Measurements from ENCODE around the gene SUB1.

Gene SUB1

DNA sequence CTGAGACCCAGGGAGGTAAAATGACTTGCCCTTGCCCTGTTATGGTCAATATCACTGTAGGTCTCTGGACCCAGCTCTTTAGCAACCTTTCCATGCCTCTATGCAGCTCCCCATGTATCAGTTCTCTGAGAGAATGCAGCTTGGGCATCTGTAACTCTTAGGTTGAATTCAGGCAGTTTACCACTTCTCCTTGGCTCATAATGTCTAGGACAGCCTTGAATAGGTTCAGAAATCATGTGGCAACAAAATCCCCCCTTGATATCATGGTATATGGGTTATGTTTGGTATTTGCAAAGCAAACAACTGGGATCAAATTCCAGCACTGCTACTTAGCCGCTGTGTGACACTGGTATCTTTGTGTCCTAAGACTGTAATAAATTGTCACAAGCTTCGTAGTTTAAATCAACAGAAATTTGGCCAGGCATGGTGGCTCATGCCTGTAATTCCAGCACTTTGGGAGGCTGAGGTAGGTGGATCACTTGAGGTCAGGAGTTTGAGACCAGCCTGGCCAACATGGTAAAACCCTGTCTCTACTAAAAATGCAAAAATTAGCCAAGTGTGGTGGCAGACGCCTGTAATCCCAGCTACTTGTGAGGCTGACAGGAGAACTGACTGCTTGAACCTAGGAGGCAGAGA, 10.7 kb upstream of the SUB1 start:
- no peak overlapping the region for H3K4me3 ChIP-seq (ENCODE audit: low read depth, low read length)
- H3K27me3 ChIP-seq: no peaks in the 10 kb centered on the region
- H3K4me1 ChIP-seq: no peaks in the 10 kb centered on the region
- TF ChIP-seq, protein P1, sequence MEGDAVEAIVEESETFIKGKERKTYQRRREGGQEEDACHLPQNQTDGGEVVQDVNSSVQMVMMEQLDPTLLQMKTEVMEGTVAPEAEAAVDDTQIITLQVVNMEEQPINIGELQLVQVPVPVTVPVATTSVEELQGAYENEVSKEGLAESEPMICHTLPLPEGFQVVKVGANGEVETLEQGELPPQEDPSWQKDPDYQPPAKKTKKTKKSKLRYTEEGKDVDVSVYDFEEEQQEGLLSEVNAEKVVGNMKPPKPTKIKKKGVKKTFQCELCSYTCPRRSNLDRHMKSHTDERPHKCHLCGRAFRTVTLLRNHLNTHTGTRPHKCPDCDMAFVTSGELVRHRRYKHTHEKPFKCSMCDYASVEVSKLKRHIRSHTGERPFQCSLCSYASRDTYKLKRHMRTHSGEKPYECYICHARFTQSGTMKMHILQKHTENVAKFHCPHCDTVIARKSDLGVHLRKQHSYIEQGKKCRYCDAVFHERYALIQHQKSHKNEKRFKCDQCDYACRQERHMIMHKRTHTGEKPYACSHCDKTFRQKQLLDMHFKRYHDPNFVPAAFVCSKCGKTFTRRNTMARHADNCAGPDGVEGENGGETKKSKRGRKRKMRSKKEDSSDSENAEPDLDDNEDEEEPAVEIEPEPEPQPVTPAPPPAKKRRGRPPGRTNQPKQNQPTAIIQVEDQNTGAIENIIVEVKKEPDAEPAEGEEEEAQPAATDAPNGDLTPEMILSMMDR (IDR thresholded peaks at IDR 0.05; ENCODE audit: low read depth, low read length): no peak
- no peaks in the 10 kb centered on the region for H3K36me3 ChIP-seq
- DNase-seq: no peak
- H3K9me3 ChIP-seq: no peaks in the 10 kb centered on the region

DNA sequence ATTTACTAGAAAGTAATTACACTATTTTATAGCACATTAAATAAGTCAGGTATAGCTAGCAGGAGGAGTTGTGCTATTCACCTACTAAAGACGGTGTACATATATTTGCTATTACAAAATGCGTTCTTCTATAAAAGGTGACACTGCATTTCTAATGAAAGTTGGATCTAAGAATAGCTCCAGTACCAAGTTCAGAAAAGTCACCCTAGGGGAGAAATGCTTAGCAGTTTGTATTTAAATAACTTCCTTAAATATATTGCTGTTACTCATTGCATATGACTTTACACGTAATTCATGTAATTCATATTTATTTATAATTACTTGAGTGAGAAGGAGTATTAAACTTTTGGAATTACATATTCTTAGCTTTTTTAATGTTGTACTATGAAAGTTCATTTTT, 7.0 kb upstream of the SUB1 start:
- Histone ChIP-seq H3K36me3 (no peaks in the 10 kb centered on the region), H3K9me3 (no peaks in the 10 kb centered on the region), H3K4me3 (ENCODE audit: low read depth, low read length) (no peak overlapping the region), H3K4me1 (no peaks in the 10 kb centered on the region), H3K27me3 (no peaks in the 10 kb centered on the region)
- TF ChIP-seq, protein P1 (IDR thresholded peaks at IDR 0.05; ENCODE audit: low read depth, low read length): no peak
- DNase-seq: no peak

DNA sequence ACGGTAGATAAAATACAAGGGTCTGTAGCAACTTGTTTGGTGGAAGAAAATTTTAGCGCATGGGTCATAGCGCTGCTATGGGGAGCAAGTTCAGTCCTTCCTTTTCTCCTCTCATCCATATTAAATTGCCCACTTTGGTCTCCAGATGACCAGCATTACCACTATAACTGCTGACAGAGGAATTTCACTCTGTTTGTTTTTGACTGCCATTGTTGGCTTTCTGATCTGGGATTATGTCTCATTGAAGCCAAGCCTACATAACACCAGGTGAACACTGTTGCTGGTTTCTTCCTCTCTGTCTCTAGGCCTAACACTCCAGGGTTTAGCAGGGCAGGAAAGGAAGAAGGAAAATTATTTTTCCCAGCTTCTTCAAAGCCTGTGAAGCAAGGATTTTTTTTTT, 6.6 kb upstream of the SUB1 start:
- H3K4me1 ChIP-seq: no peaks in the 10 kb centered on the region
- H3K27me3 ChIP-seq: no peaks in the 10 kb centered on the region
- TF ChIP-seq, protein P1 (IDR thresholded peaks at IDR 0.05; ENCODE audit: low read depth, low read length): no peak
- no peaks in the 10 kb centered on the region for H3K36me3 ChIP-seq
- DNase-seq: no peak
- H3K9me3 ChIP-seq: no peaks in the 10 kb centered on the region
- no peak overlapping the region for H3K4me3 ChIP-seq (ENCODE audit: low read depth, low read length)

DNA sequence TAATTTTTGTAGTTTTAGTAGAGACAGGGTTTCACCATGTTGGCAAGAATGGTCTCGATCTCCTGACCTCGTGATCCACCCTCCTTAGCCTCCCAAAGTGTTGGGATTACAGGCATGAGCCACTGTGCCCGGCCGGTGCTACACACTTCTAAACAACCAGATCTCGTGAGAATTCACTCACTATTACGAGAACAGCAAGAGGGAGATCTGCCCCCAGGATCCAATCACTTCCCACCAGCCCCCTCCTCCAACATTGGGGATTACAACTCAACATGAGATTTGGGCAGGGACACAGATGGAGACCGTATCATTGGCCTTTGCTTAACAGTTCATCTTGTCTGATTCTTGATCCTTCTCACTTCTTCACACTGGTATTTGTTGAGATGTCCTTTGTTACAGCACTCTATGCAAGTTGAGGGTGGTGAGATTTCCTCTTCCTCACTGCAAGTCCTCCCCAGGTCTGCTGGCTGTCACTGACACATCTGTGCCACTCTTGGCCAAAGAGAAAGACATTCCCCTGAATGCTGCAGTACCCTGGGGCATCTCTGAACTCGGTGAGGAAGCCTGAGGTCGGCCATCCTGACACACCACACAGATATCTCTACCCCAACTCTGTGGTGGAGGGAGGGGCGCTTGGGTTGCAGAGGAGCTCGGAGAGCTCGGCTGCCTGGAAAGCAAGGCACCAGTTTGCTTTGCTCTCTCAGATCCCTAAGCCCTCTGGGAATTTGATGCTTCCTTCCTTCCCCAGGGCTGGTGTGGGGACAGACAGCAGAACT, 4.2 kb upstream of the SUB1 start:
- no peaks in the 10 kb centered on the region for H3K9me3 ChIP-seq
- no peak overlapping the region for H3K4me3 ChIP-seq (ENCODE audit: low read depth, low read length)
- no peaks in the 10 kb centered on the region for H3K36me3 ChIP-seq
- H3K27me3 ChIP-seq: no peaks in the 10 kb centered on the region
- TF ChIP-seq, protein P1 (IDR thresholded peaks at IDR 0.05; ENCODE audit: low read depth, low read length): no peak
- DNase-seq: no peak
- H3K4me1 ChIP-seq: no peaks in the 10 kb centered on the region

DNA sequence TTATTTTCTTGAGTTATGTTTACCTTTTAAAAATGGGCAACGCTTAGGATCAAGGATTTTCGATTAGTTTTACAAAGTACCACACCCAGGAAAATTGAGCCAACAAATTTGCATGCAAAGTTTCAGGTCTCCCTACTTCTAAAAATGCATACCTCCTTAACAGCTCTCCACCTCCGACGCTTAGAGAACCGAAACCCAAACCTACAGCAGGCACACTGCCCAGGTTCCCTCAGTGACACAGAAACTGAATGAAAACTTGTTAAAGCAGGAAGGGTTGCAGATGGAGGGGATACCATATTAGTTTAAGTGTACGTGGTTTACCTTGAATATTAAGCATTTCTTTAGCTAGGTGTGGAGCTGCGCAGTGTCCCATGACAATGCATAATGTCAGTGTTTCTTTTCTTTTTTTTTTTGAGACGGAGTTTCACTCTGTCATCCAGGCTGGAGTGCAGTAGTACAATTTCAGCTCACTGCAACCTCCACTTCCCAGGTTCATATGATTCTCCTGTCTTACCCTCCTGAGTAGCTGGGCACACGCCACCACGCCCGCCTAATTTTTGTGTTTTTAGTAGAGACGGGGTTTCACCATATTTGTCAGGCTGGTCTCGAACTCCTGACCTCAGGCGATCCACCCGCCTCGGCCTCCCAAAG, 1.6 kb upstream of the SUB1 start:
- TF ChIP-seq, protein P1 (IDR thresholded peaks at IDR 0.05; ENCODE audit: low read depth, low read length): no peak
- no peak for DNase-seq

DNA sequence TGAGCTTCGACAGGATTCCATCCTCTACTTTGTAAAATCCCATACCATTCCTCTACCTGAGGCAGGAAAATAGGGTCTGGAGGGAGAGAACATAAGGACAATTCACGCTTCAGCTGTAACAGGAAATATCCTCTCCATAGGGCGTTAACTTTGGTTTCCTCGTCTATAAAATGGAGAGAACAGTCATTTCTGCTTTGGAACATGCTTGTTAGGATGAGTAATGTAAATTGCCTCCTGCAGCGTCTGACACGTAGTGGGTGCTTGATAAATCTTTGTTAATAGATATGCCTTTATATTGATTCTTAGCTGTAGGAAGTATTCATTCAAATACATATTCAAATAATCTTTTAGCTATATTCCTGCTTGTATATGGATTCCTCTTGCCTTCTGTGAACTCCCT, 711 bp upstream of the SUB1 start:
- Histone ChIP-seq H3K36me3 (peaks cover 15% of the 10 kb centered on the region), H3K4me3 (ENCODE audit: low read depth, low read length) (peak overlapping the region; percentile 88), H3K4me1 (peaks cover 4% of the 10 kb centered on the region; the same call in 1 of the 2 replicates), H3K9me3 (no peaks in the 10 kb centered on the region), H3K27me3 (no peaks in the 10 kb centered on the region)
- DNase-seq: no peak
- TF ChIP-seq, protein P1 (IDR thresholded peaks at IDR 0.05; ENCODE audit: low read depth, low read length): no peak

More for the DNA sequence above, 1.6 kb upstream of the SUB1 start:
- Histone ChIP-seq H3K36me3 (peaks cover 6% of the 10 kb centered on the region), H3K4me1 (no peaks in the 10 kb centered on the region), H3K4me3 (ENCODE audit: low read depth, low read length) (no peak overlapping the region), H3K9me3 (no peaks in the 10 kb centered on the region), H3K27me3 (no peaks in the 10 kb centered on the region)

All from BE2C (cell line).